Endothelial cell of umbilical vein (primary cell): ENCODE results near the gene PTAR1. TPM values are rescaled to one million over a fixed set of nuclear protein-coding genes. Genes with fewer than 3 reads are reported as not detected.

ENCODE experiments used
- BruUV-seq: library from RNA; stranded (reverse); fragments of 400-500 nt; replicated peaks from 2 replicates; lab custom pipeline; 2021; lab: Mats Ljungman, UMichigan
- CTCF ChIA-PET: fragments of 300-600, 350-600 bp; sonication (Branson Sonifier 250); formaldehyde crosslinking; loops from one replicate; lab custom pipeline; 2021; ENCODE audit warnings: antibody characterized with exemption, inconsistent platforms; lab: Charles Lee
- POLR2A ChIA-PET: fragments of 300-600, 350-600 bp; sonication (Branson Sonifier 250); formaldehyde crosslinking; loops from one replicate; lab custom pipeline; 2021; ENCODE audit warnings: antibody characterized with exemption, inconsistent platforms; lab: Charles Lee
- DNase-seq: peaks from one replicate; pipeline ENCODE4 v3.0.0-alpha.2; 2011; ENCODE audit warnings: low read depth, low spot score
- FAIRE-seq: peaks from 2 replicates; lab custom pipeline; 2011; peaks lifted over from hg19 to GRCh38; lab: Jason Lieb, UNC
- H2AFZ ChIP-seq: 2 replicates; pipeline ENCODE4 v1.6.0; 2012; ENCODE audit warnings: low read depth, low read length, control low read depth, inconsistent platforms
- H3K27ac ChIP-seq: 2 replicates; pipeline ENCODE4 v1.5.1; 2011; ENCODE audit warnings: low read depth, mild to moderate bottlenecking, control low read depth, low read length, moderate library complexity; ENCODE audit not compliant: insufficient read depth
- H3K27me3 ChIP-seq, 2 experiments: 2 replicates each; pipeline versions ENCODE4 v1.6.0 to v1.6.1; 2011; ENCODE audit warnings: low read length in 2 of 2, mixed read lengths in 1 of 2; ENCODE audit not compliant: control insufficient read depth in 2 of 2, insufficient read depth in 2 of 2
- H3K36me3 ChIP-seq, 2 experiments: 2 replicates in 1 of 2; 3 replicates in 1 of 2; pipeline ENCODE4 v1.5.1; 2011; ENCODE audit warnings: low read length in 2 of 2, mild to moderate bottlenecking in 1 of 2, moderate library complexity in 1 of 2; ENCODE audit not compliant: control insufficient read depth in 2 of 2, insufficient read depth in 2 of 2; ENCODE audit errors: extremely low read depth in 1 of 2
- H3K4me1 ChIP-seq: 3 replicates; pipeline ENCODE4 v1.5.1; 2011; ENCODE audit warnings: mild to moderate bottlenecking, low read length; ENCODE audit not compliant: control insufficient read depth, insufficient read depth; ENCODE audit errors: extremely low read depth
- H3K4me2 ChIP-seq: 2 replicates; pipeline ENCODE4 v1.6.1; 2011; ENCODE audit warnings: low read length, control low read depth, mixed read lengths; ENCODE audit not compliant: insufficient read depth
- H3K4me3 ChIP-seq, 3 experiments: fragments of 200-600 bp in 1 of 3; sonication (generic), shearing (Covaris generic) in 1 of 3; replicated peaks in 1 of 3; 2 replicates each; pipeline ENCODE4 v1.5.1; 2011 to 2016; ENCODE audit warnings: control low read depth in 3 of 3, low read length in 3 of 3, mild to moderate bottlenecking in 2 of 3, inconsistent platforms in 1 of 3, low read depth in 1 of 3, moderate library complexity in 1 of 3; ENCODE audit not compliant: insufficient read depth in 1 of 3
- H3K79me2 ChIP-seq: 2 replicates; pipeline ENCODE4 v1.6.0; 2012; ENCODE audit warnings: low read length, inconsistent platforms; ENCODE audit not compliant: control insufficient read depth, insufficient read depth
- H3K9ac ChIP-seq: replicated peaks from 2 replicates; pipeline ENCODE3; 2011; ENCODE audit warnings: low read length, control low read depth; ENCODE audit not compliant: insufficient read depth; ENCODE audit errors: extremely low read depth
- H3K9me1 ChIP-seq: replicated peaks from 3 replicates; pipeline ENCODE4 v1.6.0; 2011; ENCODE audit warnings: mild to moderate bottlenecking, low read length; ENCODE audit not compliant: control insufficient read depth, insufficient read depth; ENCODE audit errors: extremely low read depth
- H3K9me3 ChIP-seq: replicated peaks from 2 replicates; pipeline ENCODE4 v1.5.1; 2012; ENCODE audit warnings: low read length, inconsistent platforms; ENCODE audit not compliant: control insufficient read depth, insufficient read depth
- H4K20me1 ChIP-seq: replicated peaks from 2 replicates; pipeline ENCODE3; 2011; ENCODE audit warnings: mild to moderate bottlenecking, low read length; ENCODE audit not compliant: control insufficient read depth, insufficient read depth; ENCODE audit errors: extremely low read depth
- EZH2 ChIP-seq: IDR thresholded peaks from 2 replicates; pipeline ENCODE4 v1.6.1; 2012; ENCODE audit warnings: borderline replicate concordance, low read depth, mild to moderate bottlenecking, moderate library complexity, low read length, inconsistent platforms; ENCODE audit not compliant: severe bottlenecking
- FOS ChIP-seq: IDR thresholded peaks from 2 replicates; pipeline ENCODE4 v1.6.1; 2011; ENCODE audit warnings: mild to moderate bottlenecking, low read length, moderate library complexity, borderline replicate concordance; ENCODE audit not compliant: insufficient read depth
- GATA2 ChIP-seq: IDR thresholded peaks from 2 replicates; pipeline ENCODE4 v1.7.0; 2011; ENCODE audit warnings: low read depth, mild to moderate bottlenecking, moderate library complexity, mixed read lengths, low read length; ENCODE audit not compliant: insufficient read length, insufficient read depth
- JUN ChIP-seq: IDR thresholded peaks from 2 replicates; pipeline ENCODE4 v1.6.1; 2011; ENCODE audit warnings: borderline replicate concordance, low read depth; ENCODE audit not compliant: insufficient read length, insufficient read depth
- MAX ChIP-seq: IDR thresholded peaks from 2 replicates; pipeline ENCODE4 v1.6.1; 2011; ENCODE audit not compliant: insufficient read depth, insufficient read length
- MYC ChIP-seq: IDR thresholded peaks from one replicate; pipeline ENCODE4 v1.6.1; 2011; ENCODE audit warnings: mild to moderate bottlenecking, low read depth, low read length
- POLR2A ChIP-seq: IDR thresholded peaks from 2 replicates; pipeline ENCODE4 v1.6.1; 2012; ENCODE audit warnings: low read depth, mild to moderate bottlenecking, control low read depth, low read length
- POLR2AphosphoS5 ChIP-seq: IDR thresholded peaks from 2 replicates; pipeline ENCODE4 v1.6.1; 2012; ENCODE audit warnings: low read depth, mild to moderate bottlenecking, control low read depth, low read length, moderate library complexity; ENCODE audit not compliant: insufficient read depth
- dilution Hi-C: fragments of 300-500 bp; cut with MboI; formaldehyde crosslinking; loops from one replicate; pipeline ENCODE4 v1.15.0; 2019; ENCODE audit warnings: low sequenced_read_pairs; ENCODE audit not compliant: extremely low pct_ligation_motif_present
- intact Hi-C: fragments of 100-400 bp; cut with micrococcal nuclease; formaldehyde crosslinking; loops from one replicate; pipeline ENCODE4 v1.10.0; 2022
- polyA plus RNA-seq, 4 experiments: library from polyadenylated mRNA; depleted of rRNA in 3 of 4; stranded (reverse) in 3 of 4; unstranded in 1 of 4; fragments of >200 nt; gene quantifications; 2 replicates each; pipeline versions ENCODE4 v1.2.1 to v1.2.3, GENCODE V29; 2011 to 2012; ENCODE audit warnings: missing spikeins in 1 of 4
- total RNA-seq: library from RNA; stranded (reverse); gene quantifications from 2 replicates; pipeline ENCODE4 v1.2.3, GENCODE V29; 2021
- TF ChIP-seq, protein P1 (sequence below), 2 donors: IDR thresholded peaks; 1 replicate in 1 of 2; 2 replicates in 1 of 2; pipeline ENCODE4 v1.5.1; 2011; ENCODE audit warnings: low read length in 2 of 2, mild to moderate bottlenecking in 2 of 2, moderate library complexity in 2 of 2, control low read depth in 1 of 2, inconsistent platforms in 1 of 2, low read depth in 1 of 2; ENCODE audit not compliant: insufficient read depth in 1 of 2; ENCODE audit errors: extremely low read depth in 1 of 2

The PTAR1 gene
- total and polyA plus RNA-seq, 2 donors (not counting 3 experiments of a cell fraction or from before 2014, with no cell fraction given) = 8.1 to 46.8 TPM

DNA sequence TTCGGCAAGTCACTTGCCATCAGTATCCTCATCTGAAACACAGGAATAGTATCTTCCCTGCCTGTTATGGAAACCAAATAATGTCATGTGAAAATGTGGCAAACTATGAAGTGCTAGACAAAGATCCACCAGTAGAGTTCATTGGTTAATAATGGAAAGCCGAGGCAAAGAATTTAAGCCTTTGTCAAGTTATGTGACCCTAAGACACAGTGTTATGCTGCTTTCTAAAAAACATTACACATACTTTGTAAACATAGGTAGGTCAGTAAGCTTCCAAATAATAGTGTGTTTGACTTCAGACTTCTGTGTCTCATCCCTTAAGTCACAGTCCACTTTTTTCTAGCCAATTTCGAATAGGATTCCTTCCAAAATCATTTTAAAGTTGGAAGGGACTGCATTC is 6.0 kb downstream of the PTAR1 start:
- H2AFZ ChIP-seq = no peak overlapping the region
- BruUV-seq = no TSS peak
- FAIRE-seq (no peak), DNase-seq (no peak)
- H3K4me2 ChIP-seq = no peak overlapping the region
- no peaks in the 10 kb centered on the region for H3K36me3 ChIP-seq
- peaks cover 9% of the 10 kb centered on the region for H3K4me1 ChIP-seq
- H3K4me3 ChIP-seq = no peak overlapping the region
- H3K9me3 ChIP-seq = no peaks in the 10 kb centered on the region
- dilution Hi-C loops (no loop called here), intact Hi-C loops (no loop called here)
- ChIA-PET CTCF (interaction anchor here (1.6 to 2.0 kb wide), 2 partner anchors 13 to 55 kb away, joined by 3 to 5 read pairs; no protein-coding TSS in a partner anchor), POLR2A (no interaction called here)
- H3K27ac ChIP-seq = no peak overlapping the region
- H3K9me1 ChIP-seq = no peaks in the 10 kb centered on the region
- no peaks in the 10 kb centered on the region for H3K27me3 ChIP-seq
- no peak overlapping the region for H3K9ac ChIP-seq
- peaks cover 61% of the 10 kb centered on the region for H3K79me2 ChIP-seq
- TF ChIP-seq POLR2A (no peak), POLR2AphosphoS5 (no peak), MYC (no peak), JUN (no peak), MAX (no peak), FOS (no peak), EZH2 (no peak), GATA2 (no peak)
- TF ChIP-seq, protein P1, sequence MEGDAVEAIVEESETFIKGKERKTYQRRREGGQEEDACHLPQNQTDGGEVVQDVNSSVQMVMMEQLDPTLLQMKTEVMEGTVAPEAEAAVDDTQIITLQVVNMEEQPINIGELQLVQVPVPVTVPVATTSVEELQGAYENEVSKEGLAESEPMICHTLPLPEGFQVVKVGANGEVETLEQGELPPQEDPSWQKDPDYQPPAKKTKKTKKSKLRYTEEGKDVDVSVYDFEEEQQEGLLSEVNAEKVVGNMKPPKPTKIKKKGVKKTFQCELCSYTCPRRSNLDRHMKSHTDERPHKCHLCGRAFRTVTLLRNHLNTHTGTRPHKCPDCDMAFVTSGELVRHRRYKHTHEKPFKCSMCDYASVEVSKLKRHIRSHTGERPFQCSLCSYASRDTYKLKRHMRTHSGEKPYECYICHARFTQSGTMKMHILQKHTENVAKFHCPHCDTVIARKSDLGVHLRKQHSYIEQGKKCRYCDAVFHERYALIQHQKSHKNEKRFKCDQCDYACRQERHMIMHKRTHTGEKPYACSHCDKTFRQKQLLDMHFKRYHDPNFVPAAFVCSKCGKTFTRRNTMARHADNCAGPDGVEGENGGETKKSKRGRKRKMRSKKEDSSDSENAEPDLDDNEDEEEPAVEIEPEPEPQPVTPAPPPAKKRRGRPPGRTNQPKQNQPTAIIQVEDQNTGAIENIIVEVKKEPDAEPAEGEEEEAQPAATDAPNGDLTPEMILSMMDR (IDR thresholded peaks at IDR 0.05; ENCODE audit: extremely low read depth in 1 of 2, insufficient read depth in 1 of 2, low read depth in 1 of 2, low read length in 2 of 2) = no peak
- H4K20me1 ChIP-seq = peaks cover 2% of the 10 kb centered on the region
